ENCODE results near the gene VWA3A.
A peak's percentile ranks its signal among the peaks of the same experiment; 100 is the strongest.

- TF ChIP-seq CTCF (conservative IDR thresholded peaks at IDR 0.05; ENCODE audit: low read depth, low read length) = peak; percentile 41
- no peak for TF ChIP-seq EZH2 (IDR thresholded peaks at IDR 0.05; ENCODE audit: low read length, unreplicated experiment)
- TF ChIP-seq EZH2phosphoT487 (IDR thresholded peaks at IDR 0.05; ENCODE audit: borderline replicate concordance, low read length) = no peak
Observed at GRCh38 chr16:22183901-22184614, 91.7 kb downstream of the VWA3A start.
